GM12874 (cell line): ENCODE measurements around the gene NPAS3.

ENCODE experiments used
- TF ChIP-seq, protein P1 (sequence below): IDR thresholded peaks from 2 replicates; pipeline ENCODE4 v1.5.1; 2011; ENCODE audit warnings: low read depth, mild to moderate bottlenecking, control low read depth, low read length, moderate library complexity; ENCODE audit not compliant: insufficient read depth

Gene NPAS3

GRCh38 chr14:33711194-33711593 is 772.5 kb downstream of the NPAS3 start:
- TF ChIP-seq, protein P1, sequence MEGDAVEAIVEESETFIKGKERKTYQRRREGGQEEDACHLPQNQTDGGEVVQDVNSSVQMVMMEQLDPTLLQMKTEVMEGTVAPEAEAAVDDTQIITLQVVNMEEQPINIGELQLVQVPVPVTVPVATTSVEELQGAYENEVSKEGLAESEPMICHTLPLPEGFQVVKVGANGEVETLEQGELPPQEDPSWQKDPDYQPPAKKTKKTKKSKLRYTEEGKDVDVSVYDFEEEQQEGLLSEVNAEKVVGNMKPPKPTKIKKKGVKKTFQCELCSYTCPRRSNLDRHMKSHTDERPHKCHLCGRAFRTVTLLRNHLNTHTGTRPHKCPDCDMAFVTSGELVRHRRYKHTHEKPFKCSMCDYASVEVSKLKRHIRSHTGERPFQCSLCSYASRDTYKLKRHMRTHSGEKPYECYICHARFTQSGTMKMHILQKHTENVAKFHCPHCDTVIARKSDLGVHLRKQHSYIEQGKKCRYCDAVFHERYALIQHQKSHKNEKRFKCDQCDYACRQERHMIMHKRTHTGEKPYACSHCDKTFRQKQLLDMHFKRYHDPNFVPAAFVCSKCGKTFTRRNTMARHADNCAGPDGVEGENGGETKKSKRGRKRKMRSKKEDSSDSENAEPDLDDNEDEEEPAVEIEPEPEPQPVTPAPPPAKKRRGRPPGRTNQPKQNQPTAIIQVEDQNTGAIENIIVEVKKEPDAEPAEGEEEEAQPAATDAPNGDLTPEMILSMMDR = no peak

GRCh38 chr14:33711811-33712216 is 773.1 kb downstream of the NPAS3 start:
- TF ChIP-seq, protein P1 = no peak

- TF ChIP-seq, protein P1 = no peak
Measured at GRCh38 chr14:33714527-33715226, 776.0 kb downstream of the NPAS3 start.

- TF ChIP-seq, protein P1 = no peak
Measured at GRCh38 chr14:33715227-33715528, 776.5 kb downstream of the NPAS3 start.

GRCh38 chr14:33716921-33717320 is 778.2 kb downstream of the NPAS3 start:
- TF ChIP-seq, protein P1 = no peak

DNA sequence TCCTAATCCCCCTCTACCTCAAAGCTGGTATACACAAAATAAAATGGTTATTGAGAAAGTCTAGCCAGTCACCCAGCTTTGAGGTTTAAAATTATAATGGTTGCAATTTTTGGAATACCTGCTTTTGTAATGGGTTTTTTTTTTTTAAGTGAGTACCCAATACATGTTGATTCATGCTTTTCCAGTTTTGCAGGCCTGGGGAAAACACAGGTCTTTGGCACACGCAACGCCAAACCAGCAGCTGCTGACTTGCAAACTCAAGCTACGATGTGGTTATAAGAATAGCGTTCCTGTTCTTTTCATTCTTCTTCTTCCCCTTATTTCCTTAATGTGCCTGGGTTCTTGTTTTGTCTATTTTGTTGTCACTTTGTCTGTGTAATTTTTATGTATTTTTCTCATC is 779.2 kb downstream of the NPAS3 start:
- TF ChIP-seq, protein P1 = no peak

GRCh38 chr14:33720284-33720787 is 781.7 kb downstream of the NPAS3 start:
- TF ChIP-seq, protein P1 = no peak

- TF ChIP-seq, protein P1 = no peak
Measured at GRCh38 chr14:33726685-33727084, 788.0 kb downstream of the NPAS3 start.
